Hypothalamus (tissue), 51 donors: Measurements from ENCODE around the gene FRA10AC1.

Experiments
- DNase-seq, 51 donors: peaks; one replicate each; lab custom pipeline; 2025; lab: John Stamatoyannopoulos, UW

FRA10AC1 gene, protein sequence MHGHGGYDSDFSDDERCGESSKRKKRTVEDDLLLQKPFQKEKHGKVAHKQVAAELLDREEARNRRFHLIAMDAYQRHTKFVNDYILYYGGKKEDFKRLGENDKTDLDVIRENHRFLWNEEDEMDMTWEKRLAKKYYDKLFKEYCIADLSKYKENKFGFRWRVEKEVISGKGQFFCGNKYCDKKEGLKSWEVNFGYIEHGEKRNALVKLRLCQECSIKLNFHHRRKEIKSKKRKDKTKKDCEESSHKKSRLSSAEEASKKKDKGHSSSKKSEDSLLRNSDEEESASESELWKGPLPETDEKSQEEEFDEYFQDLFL

DNA sequence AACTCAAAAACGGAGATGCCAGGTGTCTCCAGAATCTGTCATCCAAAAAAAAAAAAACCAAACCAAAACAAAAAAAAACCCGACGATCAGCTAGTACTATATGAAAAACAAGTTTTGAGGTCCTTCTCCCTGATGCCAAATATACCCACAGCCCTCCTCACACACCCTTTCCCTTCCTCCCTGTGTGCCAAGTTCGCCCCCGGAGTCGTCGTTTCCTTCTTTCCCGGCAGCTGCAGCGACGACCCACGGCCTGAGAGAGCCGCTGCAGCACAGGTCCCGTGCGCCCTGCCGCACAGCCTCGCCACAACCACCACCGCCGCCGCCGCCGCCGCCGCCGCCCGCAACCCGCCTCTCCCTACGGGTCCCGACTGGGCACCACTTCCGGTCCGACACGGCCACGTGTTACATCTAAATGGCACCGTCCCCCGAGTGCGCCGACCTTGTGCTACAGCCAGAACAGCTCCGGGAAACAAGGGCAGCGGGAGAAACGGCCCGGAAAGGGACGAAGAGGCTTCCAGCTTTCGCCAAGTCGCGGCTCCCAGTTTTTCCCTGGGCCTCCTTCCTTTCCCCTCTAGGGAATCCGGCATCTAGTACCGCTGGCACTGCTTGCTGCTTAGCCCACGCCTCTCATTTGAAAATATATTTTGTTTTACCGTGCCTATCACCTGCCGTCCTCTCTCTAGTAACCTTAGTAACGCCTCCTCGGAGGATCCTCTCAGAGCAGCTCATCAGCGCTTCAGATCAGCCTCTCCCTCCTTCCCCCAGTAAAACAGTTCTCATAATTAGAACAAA lies at the start of gene FRA10AC1:
TSS of gene FRA10AC1 (minus strand) at position 383 of the 792 bp plus-strand sequence. CDS start 2,486 bp downstream, outside the sequence.
- DNase-seq, result peak; percentile 74 to 97 (median 91)

DNA sequence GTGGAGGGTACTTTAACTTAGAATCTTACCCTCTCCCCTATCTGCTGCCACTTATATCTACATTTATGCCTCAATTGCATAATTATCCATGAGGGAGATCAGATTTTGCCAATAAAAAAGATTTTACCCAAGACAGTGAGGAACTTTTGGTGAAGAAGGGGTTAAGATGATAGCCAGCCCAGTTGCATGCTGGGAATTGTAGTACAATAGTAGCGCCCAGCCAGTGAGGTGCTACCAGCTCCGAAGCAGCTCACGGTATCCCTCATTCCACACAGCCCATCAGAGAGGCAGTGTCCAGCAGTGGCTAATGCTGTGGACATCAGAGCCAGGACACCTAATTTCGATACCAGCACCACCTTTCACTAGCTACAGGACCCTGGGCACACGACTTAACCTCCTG lies 49.4 kb upstream of the FRA10AC1 start:
- peak in 16 of 51 donors; percentile 11 to 42 (median 21) for DNase-seq

DNA sequence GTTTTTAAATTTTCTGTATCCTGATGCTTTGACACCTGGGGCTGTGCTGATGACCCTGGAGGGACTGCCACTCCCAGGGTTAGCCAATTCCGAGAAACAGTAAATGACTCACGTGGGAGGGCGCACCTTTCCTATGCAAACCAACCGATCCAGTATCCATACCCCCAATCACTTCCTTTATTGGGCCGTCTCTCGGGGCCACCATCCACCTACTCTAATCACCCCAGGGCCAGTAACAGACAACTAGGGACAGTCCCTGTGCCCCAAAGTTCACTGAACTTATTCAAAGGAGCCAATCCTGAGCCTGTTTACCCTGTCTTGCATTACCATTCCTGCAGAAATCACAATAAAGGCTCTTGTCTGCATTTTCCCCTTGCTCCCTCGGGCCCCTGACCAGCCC lies 48.7 kb upstream of the FRA10AC1 start:
- no peak for DNase-seq

DNA sequence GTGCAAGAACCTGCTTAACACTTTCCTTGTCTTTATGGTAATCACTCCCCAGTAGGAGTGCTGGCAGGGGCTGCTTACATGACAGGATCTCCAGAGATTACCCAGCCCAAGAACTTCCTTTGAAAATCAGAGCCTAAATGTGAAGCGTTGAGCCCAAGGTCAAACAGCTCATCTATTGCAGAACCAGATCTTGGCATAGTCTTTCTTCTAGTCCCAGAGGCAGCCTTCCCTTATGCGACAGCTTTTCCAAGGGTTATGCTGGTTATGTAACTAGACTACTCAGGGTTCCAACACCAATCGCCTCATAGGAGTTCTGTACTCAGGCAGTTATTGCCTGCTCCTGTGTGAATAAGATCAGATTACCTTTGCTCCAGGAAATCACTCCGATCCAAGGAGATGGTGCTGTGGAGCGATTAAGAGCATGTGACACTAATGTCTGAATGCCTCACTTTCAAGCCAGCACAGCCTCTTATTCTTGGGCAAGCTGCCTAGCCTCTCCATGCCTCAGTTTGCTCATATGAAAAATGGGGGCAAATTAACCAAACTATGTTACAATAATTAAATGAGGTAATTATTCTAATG lies 46.9 kb upstream of the FRA10AC1 start:
- no peak for DNase-seq

DNA sequence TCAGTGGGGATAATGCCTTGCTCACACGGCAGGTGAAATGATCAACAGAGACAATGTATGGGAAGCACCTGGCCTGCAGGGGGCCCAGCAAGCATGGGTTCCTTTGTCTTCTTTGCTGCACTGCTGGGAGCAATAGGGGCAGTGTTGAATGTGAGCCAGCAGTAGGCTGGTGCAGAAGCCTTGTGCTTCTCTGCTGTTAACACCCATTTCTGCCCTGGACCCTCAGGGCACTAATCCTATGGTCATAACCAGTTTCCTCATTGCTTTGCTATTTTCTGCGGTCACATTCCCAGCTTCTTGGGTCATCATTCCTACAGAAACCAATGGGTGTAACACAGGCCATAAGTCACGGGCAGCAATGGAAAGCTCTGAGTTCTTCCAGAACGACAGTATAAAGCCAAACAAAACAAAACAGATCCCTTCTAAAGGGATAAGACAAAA lies 44.5 kb upstream of the FRA10AC1 start:
- DNase-seq, result no peak

DNA sequence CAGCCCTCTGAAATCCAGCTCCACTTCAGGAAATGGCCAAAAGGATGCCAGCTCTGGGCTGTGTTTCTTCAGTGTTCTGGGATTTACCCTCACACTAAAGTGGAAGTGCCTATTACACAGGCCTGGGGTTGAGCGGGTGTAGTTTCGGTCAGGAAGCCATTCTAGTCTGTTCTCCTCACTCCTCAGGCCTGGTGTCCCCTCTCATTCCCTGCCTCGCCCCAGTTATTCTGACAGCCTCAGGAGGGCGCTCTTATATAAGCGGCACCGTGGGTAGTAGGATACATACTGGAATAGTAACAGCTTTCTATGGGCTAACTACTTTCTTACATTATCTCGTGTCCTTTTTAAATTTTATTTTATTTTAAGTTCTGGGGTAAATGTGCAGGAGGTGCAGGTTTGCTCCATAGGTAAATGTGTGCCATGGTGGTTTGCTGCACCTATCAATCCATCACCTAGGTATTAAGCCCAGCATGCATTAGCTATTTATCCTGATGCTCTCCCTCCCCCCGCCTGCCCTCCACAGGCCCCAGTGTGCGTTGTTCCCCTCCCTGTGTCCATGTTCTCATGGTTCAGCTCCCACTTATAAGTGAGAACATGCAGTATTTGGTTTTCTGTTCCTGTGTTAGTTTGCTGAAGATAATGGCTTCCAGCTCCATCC lies 43.1 kb upstream of the FRA10AC1 start:
- peak in 17 of 51 donors; percentile 14 to 53 (median 26) for DNase-seq

DNA sequence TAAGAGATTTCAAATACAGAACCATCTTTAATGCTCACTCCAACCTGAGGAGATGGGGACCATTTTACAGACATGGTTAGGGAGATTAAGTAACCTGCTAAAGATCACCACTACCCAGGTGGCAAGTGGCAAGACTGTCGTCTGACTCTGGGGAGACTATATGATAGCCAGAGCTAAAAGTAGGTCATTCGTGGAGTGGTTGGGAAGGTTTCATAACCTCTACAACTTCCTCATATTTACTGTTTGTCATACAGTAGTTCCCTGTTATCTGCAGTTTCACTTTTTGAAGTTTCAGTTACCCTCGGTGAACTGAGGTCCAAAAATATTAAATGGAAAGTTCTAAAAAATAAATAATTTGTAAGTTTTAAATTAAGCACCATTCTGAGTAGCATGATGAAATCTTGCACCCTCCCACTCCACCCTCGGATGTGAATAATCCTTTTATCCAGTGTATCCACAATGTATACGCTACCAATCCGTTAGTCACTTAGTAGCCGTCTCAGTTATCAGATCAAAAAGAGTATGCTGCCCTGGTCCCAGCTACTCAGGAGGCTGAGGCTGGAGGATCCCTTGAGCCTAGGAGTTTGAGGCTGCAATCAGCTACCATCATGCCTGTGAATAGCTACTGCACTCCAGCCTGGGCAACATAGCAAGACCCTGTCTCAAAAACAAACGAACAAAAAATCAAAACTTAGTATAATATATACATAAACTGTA lies 40.4 kb upstream of the FRA10AC1 start:
- DNase-seq, result no peak

DNA sequence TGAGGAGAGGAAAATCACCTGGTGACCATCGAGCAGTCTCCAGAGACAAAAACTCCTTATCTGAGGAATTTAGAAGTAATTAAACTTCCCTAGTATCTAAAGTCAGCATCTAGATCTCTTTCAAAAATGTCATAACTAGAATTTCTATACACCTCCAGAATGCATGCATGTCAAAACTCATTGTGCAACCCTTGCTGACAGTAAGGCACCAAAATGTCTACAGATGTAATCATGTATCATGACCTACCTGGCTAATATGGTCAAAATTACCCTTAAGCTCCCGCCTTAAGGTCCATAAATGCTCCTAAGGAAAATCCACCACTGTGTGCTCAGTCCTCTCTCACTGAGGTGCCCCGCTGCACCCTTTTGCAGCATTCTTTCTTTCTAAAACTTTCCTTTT lies 39.0 kb upstream of the FRA10AC1 start:
- no peak for DNase-seq

DNA sequence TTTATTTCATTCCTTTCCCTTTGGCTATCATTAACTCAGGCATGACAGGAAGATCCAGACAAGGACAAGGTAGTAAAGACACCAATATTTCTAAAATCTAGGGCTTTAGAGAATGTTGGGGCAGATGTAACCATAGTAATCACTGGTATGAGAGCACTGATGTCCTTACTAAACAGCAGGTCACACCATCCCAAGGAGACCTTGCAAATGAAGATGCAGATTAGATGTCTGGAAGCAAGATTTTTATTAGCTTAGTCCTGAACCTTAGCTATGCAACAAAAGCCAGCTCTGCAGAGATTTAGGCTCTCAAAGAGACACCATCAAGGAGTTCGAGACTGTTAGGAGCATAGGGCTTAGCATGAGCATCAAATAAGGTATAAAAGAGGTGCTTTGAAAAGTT lies 23.6 kb upstream of the FRA10AC1 start:
- no peak for DNase-seq

DNA sequence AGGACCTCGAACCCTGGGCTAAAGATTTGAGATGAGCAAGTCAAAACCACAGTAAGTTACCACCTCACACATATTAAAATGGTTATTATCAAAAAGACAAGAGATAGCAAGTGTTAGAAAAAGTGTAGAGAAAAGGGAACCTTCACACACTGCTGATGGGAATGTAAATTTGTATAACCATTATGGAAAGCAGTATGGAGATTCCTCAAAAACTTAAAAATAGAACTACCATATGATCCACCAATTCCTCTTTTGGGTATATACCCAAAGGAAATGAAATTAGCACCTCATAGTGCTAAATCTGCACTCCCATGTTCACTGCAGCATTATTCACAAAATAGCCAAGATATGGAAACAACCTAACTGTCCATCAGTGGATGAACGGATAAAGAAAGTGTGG lies 20.8 kb upstream of the FRA10AC1 start:
- DNase-seq, result no peak

DNA sequence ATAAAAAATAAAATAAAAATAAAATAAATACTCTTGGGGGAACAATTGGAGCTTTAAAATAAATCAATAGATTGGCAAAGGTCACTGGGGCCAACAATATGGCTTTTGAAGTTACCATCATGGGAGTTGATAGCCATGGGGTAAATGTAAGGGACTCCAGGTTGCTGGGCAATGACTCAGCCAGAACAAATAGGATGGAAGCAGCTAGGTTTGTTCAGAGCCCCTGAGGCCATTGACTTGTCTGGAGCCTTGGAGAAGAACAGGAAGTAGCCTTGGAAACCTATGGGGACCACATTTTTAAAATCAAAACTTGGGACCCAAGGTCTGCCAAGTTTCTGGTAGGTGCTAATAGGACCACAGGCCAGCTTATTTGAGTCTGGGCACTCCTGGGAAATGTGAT lies 20.2 kb upstream of the FRA10AC1 start:
- DNase-seq, result no peak

DNA sequence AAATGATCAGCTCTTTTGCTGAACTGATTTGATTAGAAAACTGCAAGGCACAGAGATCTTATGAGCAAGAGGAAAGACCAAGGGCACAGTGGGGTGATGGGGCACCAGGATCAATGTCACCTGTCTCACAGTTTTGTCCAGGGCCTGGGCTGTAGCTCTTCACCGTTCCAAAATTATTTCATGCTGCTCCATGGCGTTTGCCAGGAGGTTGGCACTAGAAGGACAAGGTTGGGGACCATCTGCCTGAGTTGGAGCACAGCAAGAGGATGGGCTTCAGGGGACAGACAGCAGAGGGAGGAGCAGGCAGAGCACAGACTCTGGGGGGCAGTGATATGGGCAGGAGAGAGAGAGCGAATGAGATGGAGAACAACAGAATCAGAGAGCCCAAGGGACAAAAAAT lies 17.5 kb upstream of the FRA10AC1 start:
- no peak for DNase-seq

DNA sequence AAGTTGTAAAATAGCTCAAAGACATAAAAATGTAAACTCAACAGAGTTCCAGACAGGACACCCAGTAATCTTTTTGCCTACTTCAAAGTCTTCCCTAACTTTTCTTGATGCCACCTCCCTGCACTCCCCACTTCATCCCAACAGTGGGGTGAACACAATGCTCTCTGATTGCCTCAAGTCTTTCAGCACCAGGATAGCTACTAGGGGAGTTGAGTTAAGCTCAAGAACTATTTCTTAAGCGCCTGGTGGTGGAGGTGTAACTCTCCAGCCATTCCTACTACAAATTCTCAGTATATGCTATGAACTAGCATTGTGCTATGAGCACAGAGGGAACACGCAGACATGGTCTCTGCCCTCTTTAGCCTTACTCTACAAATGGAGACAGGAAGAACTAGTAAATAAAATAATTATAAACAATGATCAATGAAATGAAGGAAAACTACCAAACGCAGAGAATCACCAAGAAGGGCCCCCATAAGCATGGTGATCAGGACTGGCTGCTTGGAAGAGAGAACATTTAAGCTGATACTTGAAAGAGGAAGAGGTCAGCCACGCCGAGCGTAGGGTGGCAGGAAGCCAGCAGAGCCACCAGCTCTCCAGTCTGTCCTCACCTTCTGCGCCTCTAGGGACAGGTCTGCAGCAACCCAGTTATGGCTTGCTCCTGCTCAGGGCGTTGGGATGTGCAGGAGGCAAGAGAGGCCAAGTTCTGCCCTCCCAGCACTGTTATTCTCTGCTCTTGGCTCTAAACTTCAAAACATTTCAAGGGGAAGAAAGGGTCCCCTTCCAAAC lies 16.7 kb upstream of the FRA10AC1 start:
- peak in 8 of 51 donors; percentile 1 to 18 (median 3) for DNase-seq

DNA sequence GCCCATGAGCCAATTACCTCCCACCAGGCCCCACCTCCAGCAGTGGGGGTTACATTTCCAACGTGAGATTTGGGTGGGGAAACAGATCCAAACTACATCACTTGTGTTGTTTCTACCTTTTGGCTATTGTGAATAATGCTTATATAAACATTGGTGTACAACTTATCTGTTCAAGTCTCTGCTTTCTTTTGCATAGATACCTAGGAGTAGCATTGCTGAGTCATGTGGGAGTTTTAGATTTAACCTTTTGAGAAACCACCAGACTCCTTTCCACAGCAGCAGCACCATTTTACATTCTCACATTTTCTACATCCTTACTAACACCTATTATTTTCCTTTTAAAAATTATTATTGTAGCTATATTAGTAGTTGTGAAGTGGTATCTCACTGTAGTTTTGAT lies 14.4 kb upstream of the FRA10AC1 start:
- no peak for DNase-seq

DNA sequence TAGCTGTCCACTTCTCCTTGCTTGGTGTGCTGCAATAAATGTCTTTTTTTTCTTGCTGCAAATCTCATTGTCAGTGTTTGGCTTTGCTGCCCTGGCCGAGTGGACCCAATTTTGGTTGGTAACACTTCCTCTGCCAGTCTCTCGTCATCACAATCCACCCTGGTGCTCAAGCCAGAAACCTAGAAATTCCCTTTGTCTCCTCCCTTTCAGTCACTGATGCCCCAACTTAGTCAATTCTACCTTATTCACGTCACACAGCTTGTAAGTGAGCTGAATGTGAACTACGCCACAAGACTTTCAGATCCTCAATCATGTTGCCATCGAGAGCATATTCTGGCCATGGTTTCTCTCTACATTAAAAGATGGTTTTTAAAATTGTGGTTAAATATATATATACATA lies 13.0 kb upstream of the FRA10AC1 start:
- DNase-seq, result no peak

DNA sequence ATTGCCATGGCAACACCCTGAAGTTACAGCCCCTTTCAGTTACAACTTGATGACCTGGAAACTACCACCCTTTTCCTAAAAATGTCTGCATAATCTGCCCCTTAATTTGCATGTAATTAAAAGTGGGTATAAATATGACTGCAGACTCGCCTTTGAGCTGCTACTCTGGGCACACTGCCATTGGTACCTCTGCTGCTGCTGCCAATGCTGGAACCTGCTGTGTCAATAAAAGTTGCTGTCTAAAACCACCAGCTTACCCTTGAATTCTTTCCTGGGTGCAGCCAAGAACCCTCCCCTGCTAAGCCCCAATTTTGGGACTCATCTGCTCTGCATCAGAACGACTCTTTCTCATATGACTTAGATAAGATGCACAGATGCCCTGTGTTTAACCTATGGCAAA lies 10.2 kb upstream of the FRA10AC1 start:
- peak in 8 of 51 donors; percentile 1 to 14 (median 4) for DNase-seq

DNA sequence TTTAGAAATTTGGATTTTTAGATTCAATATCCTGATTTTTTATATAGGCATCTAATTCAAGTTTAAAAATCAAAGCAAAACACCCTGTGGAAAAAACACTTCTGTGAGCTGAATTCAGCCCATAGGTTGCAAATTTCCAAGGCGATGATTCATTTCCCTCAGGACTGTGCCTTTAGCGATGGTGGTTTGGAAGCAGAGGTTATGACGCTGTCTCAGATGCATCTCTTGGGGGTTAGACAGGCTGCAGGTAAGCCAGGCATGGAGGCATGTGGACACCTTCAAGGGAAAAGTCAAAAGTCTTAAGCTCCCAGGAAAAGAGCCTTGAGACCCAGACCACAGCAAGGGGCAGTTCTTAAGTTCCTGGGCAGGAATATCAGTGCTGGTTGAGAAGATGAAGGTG lies 9.5 kb upstream of the FRA10AC1 start:
- no peak for DNase-seq

DNA sequence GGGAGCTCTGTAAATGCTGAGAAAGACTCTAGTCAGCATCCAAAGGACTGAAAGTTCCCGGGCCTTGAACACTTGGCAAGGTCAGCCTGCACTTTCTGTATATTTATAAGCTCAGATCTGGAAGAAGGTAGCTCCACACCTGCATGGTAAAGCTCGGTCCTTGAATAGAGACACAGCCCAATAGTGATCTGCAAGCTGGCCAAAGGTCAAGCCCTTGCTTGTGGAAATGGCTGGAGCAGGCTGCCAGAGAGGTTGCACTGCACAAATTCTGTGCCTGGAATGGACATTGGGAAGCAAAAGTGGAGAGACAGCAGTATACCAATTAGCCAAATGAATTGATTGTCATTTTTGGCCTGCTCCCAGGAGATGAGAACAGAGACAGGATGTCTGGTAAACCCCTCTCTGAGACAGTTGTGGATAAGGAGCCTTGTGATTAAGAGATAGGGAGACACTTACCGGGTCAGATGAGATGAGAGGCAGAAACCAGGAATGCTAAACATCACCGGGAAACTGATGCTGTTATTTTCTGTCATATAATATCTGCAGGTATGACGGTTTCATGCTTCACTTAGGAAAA lies 8.0 kb upstream of the FRA10AC1 start:
- no peak for DNase-seq

DNA sequence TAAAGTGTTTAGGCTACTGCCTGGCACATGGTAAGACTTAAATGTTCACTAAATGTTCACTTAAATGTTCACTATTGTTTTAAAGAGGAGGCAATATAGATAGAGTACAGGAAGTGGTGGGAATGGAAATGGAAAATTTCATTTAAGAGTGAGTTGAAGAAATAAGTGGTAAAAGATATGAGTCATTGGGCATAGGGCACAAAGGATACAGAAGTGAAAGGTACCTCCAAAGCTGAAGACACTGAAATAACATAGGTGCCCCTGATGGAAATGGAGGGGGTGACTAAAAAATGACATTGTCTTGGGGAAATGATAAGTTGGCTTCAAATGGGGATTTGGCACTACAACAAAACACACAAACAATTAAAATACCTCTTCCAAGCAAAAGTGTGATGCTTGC lies 5.2 kb upstream of the FRA10AC1 start:
- no peak for DNase-seq
